H1 (cell line): ENCODE measurements around the gene STRN4. TPM values are rescaled to one million over a fixed set of nuclear protein-coding genes. Genes with fewer than 3 reads are reported as not detected.

Experiments used
- CTCF ChIA-PET: fragments of 300-600 bp; sonication (Branson Sonifier 250); formaldehyde crosslinking; loops from one replicate; lab custom pipeline; 2021; ENCODE audit not compliant: partially characterized antibody; lab: Charles Lee
- POLR2A ChIA-PET: fragments of 300-600 bp; sonication (Branson Sonifier 250); formaldehyde crosslinking; loops from one replicate; lab custom pipeline; 2021; ENCODE audit warnings: inconsistent platforms; ENCODE audit not compliant: partially characterized antibody; lab: Charles Lee
- DNase-seq, 2 experiments: peaks; one replicate each; pipeline versions ENCODE4 v3.0.0 to v3.0.0-alpha.2; 2010 to 2022; ENCODE audit warnings: low spot score in 2 of 2, low read depth in 1 of 2, mixed read lengths in 1 of 2
- FAIRE-seq: peaks from 2 replicates; lab custom pipeline; 2011; peaks lifted over from hg19 to GRCh38; lab: Jason Lieb, UNC
- H2AFZ ChIP-seq: 2 replicates; pipeline ENCODE4 v1.8.1; 2012; ENCODE audit warnings: low read length, inconsistent platforms
- H2AK5ac ChIP-seq: 2 replicates; pipeline ENCODE4 v1.6.1; 2013; ENCODE audit warnings: low read depth, low read length
- H2BK120ac ChIP-seq: replicated peaks from 2 replicates; pipeline ENCODE3; 2013; ENCODE audit warnings: low read depth, low read length, inconsistent platforms
- H2BK12ac ChIP-seq: 2 replicates; pipeline ENCODE4 v1.6.1; 2013; ENCODE audit warnings: low read depth, low read length
- H2BK15ac ChIP-seq: 2 replicates; pipeline ENCODE4 v1.6.1; 2013; ENCODE audit warnings: low read length
- H2BK20ac ChIP-seq: 2 replicates; pipeline ENCODE4 v1.6.1; 2013; ENCODE audit warnings: low read length
- H2BK5ac ChIP-seq: 2 replicates; pipeline ENCODE4 v1.6.1; 2013; ENCODE audit warnings: low read depth, low read length
- H3K14ac ChIP-seq: 2 replicates; pipeline ENCODE4 v1.6.1; 2013; ENCODE audit warnings: inconsistent platforms; ENCODE audit not compliant: insufficient read length
- H3K18ac ChIP-seq: 2 replicates; pipeline ENCODE4 v1.6.1; 2013; ENCODE audit warnings: low read length; ENCODE audit errors: extremely low read depth
- H3K23ac ChIP-seq: 2 replicates; pipeline ENCODE4 v1.6.1; 2013; ENCODE audit warnings: inconsistent platforms; ENCODE audit not compliant: insufficient read length
- H3K23me2 ChIP-seq: 2 replicates; pipeline ENCODE4 v1.6.1; 2013; ENCODE audit warnings: low read depth, low read length
- H3K27ac ChIP-seq: 2 replicates; pipeline ENCODE4 v1.6.1; 2011; ENCODE audit warnings: low read depth, low read length, inconsistent platforms
- H3K27me3 ChIP-seq, 4 experiments: replicated peaks in 1 of 4; 1 replicate in 1 of 4; 2 replicates in 3 of 4; pipeline versions ENCODE4 v1.6.1 to v1.8.1; 2011 to 2013; ENCODE audit warnings: low read length in 3 of 4, mild to moderate bottlenecking in 3 of 4, inconsistent platforms in 2 of 4, mixed read lengths in 2 of 4, moderate library complexity in 1 of 4; ENCODE audit not compliant: control insufficient read depth in 3 of 4, insufficient read depth in 3 of 4; ENCODE audit errors: extremely low read depth in 1 of 4
- H3K36me3 ChIP-seq, 4 experiments: 2 replicates each; pipeline versions ENCODE4 v1.6.1 to v1.8.1; 2011 to 2013; ENCODE audit warnings: mild to moderate bottlenecking in 4 of 4, low read length in 3 of 4, moderate library complexity in 2 of 4, control low read depth in 1 of 4, inconsistent platforms in 1 of 4; ENCODE audit not compliant: insufficient read depth in 4 of 4, control insufficient read depth in 2 of 4
- H3K4ac ChIP-seq: replicated peaks from 2 replicates; pipeline ENCODE3; 2013; ENCODE audit warnings: low read length, low read depth, mixed read lengths, inconsistent platforms; ENCODE audit not compliant: insufficient read length
- H3K4me1 ChIP-seq, 4 experiments: replicated peaks in 1 of 4; 1 replicate in 1 of 4; 2 replicates in 3 of 4; pipeline versions ENCODE4 v1.6.1 to v1.8.1; 2011 to 2013; ENCODE audit warnings: low read length in 3 of 4, inconsistent platforms in 2 of 4, mixed read lengths in 1 of 4; ENCODE audit not compliant: insufficient read depth in 4 of 4, control insufficient read depth in 3 of 4
- H3K4me2 ChIP-seq, 2 experiments: 2 replicates each; pipeline versions ENCODE4 v1.6.1 to v1.8.1; 2011 to 2013; ENCODE audit warnings: low read depth in 2 of 2, low read length in 2 of 2, control low read depth in 1 of 2, inconsistent platforms in 1 of 2, mild to moderate bottlenecking in 1 of 2; ENCODE audit not compliant: insufficient read depth in 1 of 2
- H3K4me3 ChIP-seq, 4 experiments: fragments of 200-600, 300-600 bp in 1 of 4; sonication (generic), shearing (Covaris generic), sonication (Bioruptor Twin) in 1 of 4; 2 replicates each; pipeline versions ENCODE4 v1.5.1 to v1.8.1; 2011 to 2016; ENCODE audit warnings: low read length in 4 of 4, low read depth in 3 of 4, control low read depth in 2 of 4, inconsistent platforms in 2 of 4, mild to moderate bottlenecking in 2 of 4, mixed read lengths in 1 of 4, moderate library complexity in 1 of 4; ENCODE audit not compliant: insufficient read depth in 2 of 4; ENCODE audit errors: extremely low read depth in 1 of 4
- H3K56ac ChIP-seq: replicated peaks from 2 replicates; pipeline ENCODE3; 2013; ENCODE audit warnings: low read depth, mild to moderate bottlenecking, mixed read lengths, low read length, inconsistent platforms; ENCODE audit not compliant: insufficient read length
- H3K79me1 ChIP-seq: 2 replicates; pipeline ENCODE4 v1.6.1; 2013; ENCODE audit warnings: low read depth, low read length, control low read depth
- H3K79me2 ChIP-seq, 2 experiments: 2 replicates each; pipeline versions ENCODE4 v1.6.1 to v1.8.1; 2012 to 2013; ENCODE audit warnings: low read length in 2 of 2, mild to moderate bottlenecking in 2 of 2, inconsistent platforms in 1 of 2; ENCODE audit not compliant: insufficient read depth in 2 of 2, control insufficient read depth in 1 of 2
- H3K9ac ChIP-seq, 4 experiments: replicated peaks in 1 of 4; 1 replicate in 1 of 4; 2 replicates in 3 of 4; pipeline versions ENCODE4 v1.6.1 to v1.8.1; 2011 to 2013; ENCODE audit warnings: low read depth in 3 of 4, low read length in 3 of 4, control low read depth in 2 of 4, mild to moderate bottlenecking in 2 of 4, moderate library complexity in 2 of 4, inconsistent platforms in 1 of 4; ENCODE audit errors: extremely low read depth in 1 of 4
- H3K9me3 ChIP-seq, 2 experiments: 2 replicates each; pipeline versions ENCODE4 v1.6.1 to v1.8.1; 2012 to 2013; ENCODE audit warnings: mild to moderate bottlenecking in 2 of 2, moderate library complexity in 2 of 2, control low read depth in 1 of 2, inconsistent platforms in 1 of 2, low read depth in 1 of 2, low read length in 1 of 2, mixed read lengths in 1 of 2; ENCODE audit not compliant: insufficient read depth in 2 of 2
- H4K20me1 ChIP-seq, 2 experiments: replicated peaks in 1 of 2; 2 replicates each; pipeline versions ENCODE3 to v1.8.1; 2011 to 2013; ENCODE audit warnings: inconsistent platforms in 2 of 2, low read length in 2 of 2, mild to moderate bottlenecking in 1 of 2; ENCODE audit not compliant: insufficient read depth in 2 of 2, control insufficient read depth in 1 of 2
- H4K5ac ChIP-seq: 2 replicates; pipeline ENCODE4 v1.6.1; 2013; ENCODE audit warnings: low read length, low read depth, mixed read lengths, inconsistent platforms; ENCODE audit not compliant: insufficient read length
- H4K8ac ChIP-seq: 2 replicates; pipeline ENCODE4 v1.8.0; 2013; ENCODE audit warnings: mild to moderate bottlenecking, moderate library complexity, low read length, inconsistent platforms; ENCODE audit not compliant: insufficient read depth; ENCODE audit errors: extremely low read depth
- H4K91ac ChIP-seq: replicated peaks from 2 replicates; pipeline ENCODE3; 2013; ENCODE audit warnings: low read length, mixed read lengths, inconsistent platforms; ENCODE audit not compliant: insufficient read length
- ASH2L ChIP-seq: fragments of 200-600, 300-600 bp; sonication (generic); IDR thresholded peaks from one replicate; pipeline ENCODE4 v1.7.1; 2017; ENCODE audit warnings: low read length
- NRF1 ChIP-seq: IDR thresholded peaks from 2 replicates; pipeline ENCODE4 v1.6.1; 2011; ENCODE audit warnings: mild to moderate bottlenecking, low read depth, low read length, improper control_type of control experiment
- RBBP5 ChIP-seq: IDR thresholded peaks from 2 replicates; pipeline ENCODE4 v1.7.1; 2012; ENCODE audit warnings: low read depth, mild to moderate bottlenecking, inconsistent platforms, low read length, moderate library complexity, borderline replicate concordance
- RNF2 ChIP-seq: fragments of 200-900, 300-1000 bp; sonication (generic); IDR thresholded peaks from 2 replicates; pipeline ENCODE4 v1.7.1; 2016; ENCODE audit warnings: borderline replicate concordance, low read depth, mild to moderate bottlenecking, antibody characterized with exemption, low read length; ENCODE audit not compliant: poor library complexity, severe bottlenecking; ENCODE audit errors: missing control alignments
- WGBS, 2 experiments: shearing (Covaris generic) in 1 of 2; methylation state at CpG; one replicate each; pipeline versions ENCODE4 v1.1.6 to v1.1.7; 2013 to 2015; ENCODE audit warnings: low lambda C conversion rate in 2 of 2, mixed read lengths in 2 of 2, inconsistent platforms in 1 of 2, low coverage in 1 of 2, missing lambda C conversion rate in 1 of 2; ENCODE audit not compliant: insufficient replicate concordance in 2 of 2, insufficient coverage in 1 of 2, insufficient read length in 1 of 2; ENCODE audit errors: extremely low coverage in 1 of 2, missing lambda C conversion rate in 1 of 2; 5-methylcytosine and 5-hydroxymethylcytosine counted together
- long read RNA-seq, 2 experiments: library from RNA in 1 of 2; library from capped mRNA in 1 of 2; stranded (forward); transcript quantifications; one replicate each; pipeline ENCODE4 v2.0.0, GENCODE V29; 2021; ENCODE audit warnings: inconsistent platforms in 1 of 2
- polyA minus RNA-seq, 3 experiments: library from RNA; depleted of rRNA, polyadenylated mRNA; stranded (reverse); fragments of >200 nt; gene quantifications; 1 replicate in 2 of 3; 2 replicates in 1 of 3; pipeline ENCODE4 v1.2.3, GENCODE V29; 2011
- polyA plus RNA-seq, 7 experiments: library from polyadenylated mRNA; depleted of rRNA in 3 of 7; stranded (reverse) in 5 of 7; unstranded in 2 of 7; fragments of >200 nt in 5 of 7; fragments of 200-250 nt in 2 of 7; gene quantifications; 1 replicate in 5 of 7; 2 replicates in 1 of 7; 4 replicates in 1 of 7; pipeline versions ENCODE4 v1.2.1 to v1.2.3, GENCODE V29; 2011 to 2013; ENCODE audit warnings: missing spikeins in 2 of 7, mixed read lengths in 2 of 7
- total RNA-seq: library from RNA; stranded (reverse); fragmentation: NEBNext Ultra II Directional; extraction: Animal tissue kit (Norgen Biotek cat#: 25700); gene quantifications from 2 replicates; pipeline ENCODE4 v1.2.1, GENCODE V29; 2021

Gene STRN4, protein sequence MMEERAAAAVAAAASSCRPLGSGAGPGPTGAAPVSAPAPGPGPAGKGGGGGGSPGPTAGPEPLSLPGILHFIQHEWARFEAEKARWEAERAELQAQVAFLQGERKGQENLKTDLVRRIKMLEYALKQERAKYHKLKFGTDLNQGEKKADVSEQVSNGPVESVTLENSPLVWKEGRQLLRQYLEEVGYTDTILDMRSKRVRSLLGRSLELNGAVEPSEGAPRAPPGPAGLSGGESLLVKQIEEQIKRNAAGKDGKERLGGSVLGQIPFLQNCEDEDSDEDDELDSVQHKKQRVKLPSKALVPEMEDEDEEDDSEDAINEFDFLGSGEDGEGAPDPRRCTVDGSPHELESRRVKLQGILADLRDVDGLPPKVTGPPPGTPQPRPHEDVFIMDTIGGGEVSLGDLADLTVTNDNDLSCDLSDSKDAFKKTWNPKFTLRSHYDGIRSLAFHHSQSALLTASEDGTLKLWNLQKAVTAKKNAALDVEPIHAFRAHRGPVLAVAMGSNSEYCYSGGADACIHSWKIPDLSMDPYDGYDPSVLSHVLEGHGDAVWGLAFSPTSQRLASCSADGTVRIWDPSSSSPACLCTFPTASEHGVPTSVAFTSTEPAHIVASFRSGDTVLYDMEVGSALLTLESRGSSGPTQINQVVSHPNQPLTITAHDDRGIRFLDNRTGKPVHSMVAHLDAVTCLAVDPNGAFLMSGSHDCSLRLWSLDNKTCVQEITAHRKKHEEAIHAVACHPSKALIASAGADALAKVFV
- total RNA-seq (120 and 124 TPM in 2 replicates), polyA plus RNA-seq (2011; rRNA removed) (187 and 298 TPM in 2 replicates), polyA minus RNA-seq (2011; rRNA and poly(A)+ RNA removed) (98.5 and 101 TPM in 2 replicates)
- polyA plus RNA-seq (2011; cell fraction: cytosol; rRNA removed) = 187 TPM
- polyA plus RNA-seq (2011; cell fraction: nucleus; rRNA removed) = 357 TPM
- polyA plus RNA-seq (2012, experiment 1 of 2) = 79.5 to 127 TPM (median 116 TPM) in 4 replicates
- 86.4 TPM for polyA plus RNA-seq (2012, experiment 2 of 2)
- polyA plus RNA-seq (2013, experiment 1 of 2) = 74.9 TPM
- 72.9 TPM for polyA plus RNA-seq (2013, experiment 2 of 2)
- 89.5 TPM for polyA minus RNA-seq (2011; cell fraction: cytosol; rRNA and poly(A)+ RNA removed)
- polyA minus RNA-seq (2011; cell fraction: nucleus; rRNA and poly(A)+ RNA removed) = 111 TPM
- long read RNA-seq, experiment 1, transcript STRN4-222 (1 exons, 2,240 nt) = major isoform, 32 of 139 reads
- long read RNA-seq, experiment 1, partial matches to known transcripts = 95 of 139 reads
- long read RNA-seq, experiment 1, other reads (novel, unspliced or antisense) = 8 of 139 reads
- long read RNA-seq, experiment 2, partial matches to known transcripts = 6 of 6 reads
- long read RNA-seq, experiment 2, other reads (novel, unspliced or antisense) = 0 of 6 reads

DNA sequence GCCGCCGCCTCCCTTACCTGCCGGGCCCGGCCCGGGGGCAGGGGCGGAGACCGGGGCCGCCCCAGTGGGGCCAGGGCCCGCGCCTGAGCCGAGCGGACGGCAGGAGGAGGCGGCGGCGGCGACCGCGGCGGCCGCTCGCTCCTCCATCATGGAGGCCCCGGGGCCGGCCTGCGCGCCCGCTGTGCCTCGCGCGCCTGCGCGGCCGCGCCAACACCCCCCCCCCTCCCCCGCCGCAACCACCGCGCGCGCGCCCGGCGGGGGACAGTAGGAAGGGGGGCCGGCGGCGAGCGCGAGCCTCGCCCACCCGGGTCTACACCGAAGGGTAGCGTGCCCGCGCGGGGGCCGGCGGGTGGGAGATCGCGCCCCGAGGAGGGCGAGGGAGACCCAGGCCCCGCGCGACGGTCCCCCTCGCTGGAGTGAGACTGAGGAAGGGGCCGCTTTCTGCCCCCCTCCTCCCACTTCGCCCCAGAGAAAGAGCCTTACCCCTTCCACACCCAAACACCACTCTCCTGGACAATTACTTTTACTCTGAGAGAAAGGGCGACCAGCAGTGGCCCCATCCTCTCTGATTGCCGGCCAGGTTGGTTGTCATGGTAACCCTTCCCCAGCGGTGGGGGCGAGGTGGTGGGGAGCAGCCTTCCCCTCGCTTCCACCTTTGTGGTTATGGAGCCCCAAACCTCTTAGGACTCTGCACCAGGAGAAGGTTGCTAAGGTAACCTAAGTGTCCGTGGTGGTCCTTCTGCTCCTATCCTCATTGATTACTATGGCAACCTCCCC is at the start of gene STRN4:
TSS of gene STRN4 (minus strand) at position 170 of the 777 bp plus-strand sequence. CDS start at position 150, 20 bp downstream.
- 1% methylated on average over 16 of the region's 74 CpGs; no CpG with 5 or more reads in 1 of the 2 experiments for whole genome bisulfite sequencing, 2 experiments
- POLR2A ChIA-PET = interaction anchor here (0.6 to 2.1 kb wide), 8 partner anchors 9 to 229 kb away, joined by 3 to 10 read pairs (median 4); no protein-coding TSS in a partner anchor
- no peak within 1 kb of the TSS for H3K14ac ChIP-seq
- no peak within 1 kb of the TSS for H2BK15ac ChIP-seq
- no peaks in the 10 kb centered on the region for H3K27me3 ChIP-seq
- peak within 1 kb of the TSS; percentile 83 to 97 (median 88) for H3K9ac ChIP-seq
- H3K18ac ChIP-seq = peak within 1 kb of the TSS; percentile 83
- peak within 1 kb of the TSS; percentile 80 for H4K5ac ChIP-seq
- H2BK20ac ChIP-seq = no peak within 1 kb of the TSS
- peak within 1 kb of the TSS; percentile 85 for H3K27ac ChIP-seq
- H3K79me2 ChIP-seq = peaks cover 35 to 45% of the 10 kb centered on the region in 2 experiments
- H2AFZ ChIP-seq = no peak within 1 kb of the TSS
- no peak within 1 kb of the TSS for H2BK120ac ChIP-seq
- H3K23me2 ChIP-seq = peaks cover 11% of the 10 kb centered on the region
- peak within 1 kb of the TSS; percentile 84 to 97 (median 93) for H3K4me3 ChIP-seq
- peak within 1 kb of the TSS; percentile 75 for H3K4ac ChIP-seq
- FAIRE-seq = no peak
- no peak within 1 kb of the TSS for H3K23ac ChIP-seq
- peak within 1 kb of the TSS; percentile 71 for H3K56ac ChIP-seq
- H3K36me3 ChIP-seq = peaks cover 0 to 6% (median 1%) of the 10 kb centered on the region in 4 experiments; a peak in 3 of 8 replicates
- H3K79me1 ChIP-seq = peaks cover 9% of the 10 kb centered on the region
- no peaks in the 10 kb centered on the region for H3K9me3 ChIP-seq
- CTCF ChIA-PET = interaction anchor here (2.8 kb wide), 1 partner anchor 8 kb away, joined by 16 read pairs; no protein-coding TSS in a partner anchor
- H4K8ac ChIP-seq = peak within 1 kb of the TSS; percentile 98
- H3K4me1 ChIP-seq = peaks cover 0 to 8% (median 2%) of the 10 kb centered on the region in 4 experiments; a peak in 6 of 7 replicates
- H2BK5ac ChIP-seq = peak within 1 kb of the TSS; percentile 81; the same call in 1 of the 2 replicates
- peak within 1 kb of the TSS; percentile 87 for H4K91ac ChIP-seq
- peaks cover 20 to 27% of the 10 kb centered on the region in 2 experiments for H4K20me1 ChIP-seq
- 0 out of 2 replicates have a peak within 1 kb of the TSS, but pooled peaks have one; percentile 7 for H2BK12ac ChIP-seq
- peak within 1 kb of the TSS; percentile 94 to 96 for H3K4me2 ChIP-seq
- no peak within 1 kb of the TSS for H2AK5ac ChIP-seq
- DNase-seq = peak in 1 of 2 experiments; percentile 67
- TF ChIP-seq RNF2 = no peak
- TF ChIP-seq RBBP5 = peak; percentile 25; the same call in 1 of the 2 replicates
- TF ChIP-seq NRF1 = peak; percentile 27; the same call in 1 of the 2 replicates
- TF ChIP-seq ASH2L = peak; percentile 12
